ENCODE measurements around the gene RRP9.
"Not testable (repeated sequence)": the region's sequence is repeated elsewhere in the genome, so short reads cannot be mapped to it uniquely, and the experiment has no call there.

The RRP9 gene

GRCh38 chr3:51902361-51902760, 39.3 kb downstream of the RRP9 start:
- not testable (repeated sequence) for H3K27ac ChIP-seq (ENCODE audit: low read depth, low read length); H3K9ac ChIP-seq (ENCODE audit: low read depth in 1 of 2, low read length in 2 of 2); H3K9me3 ChIP-seq (ENCODE audit: control insufficient read depth in 1 of 2, low read length in 2 of 2); H3K4me3 ChIP-seq (ENCODE audit: low read depth in 1 of 2, low read length in 2 of 2); H3K27me3 ChIP-seq (ENCODE audit: control insufficient read depth in 1 of 2, insufficient read depth in 2 of 2, low read length in 2 of 2); H3K4me1 ChIP-seq (ENCODE audit: control insufficient read depth in 1 of 2, insufficient read depth in 2 of 2, low read length in 2 of 2); H3K36me3 ChIP-seq (ENCODE audit: control insufficient read depth in 1 of 2, insufficient read depth in 2 of 2, low read length in 2 of 2)

GRCh38 chr3:51900043-51900442, 41.7 kb downstream of the RRP9 start:
- H3K27ac ChIP-seq (ENCODE audit: low read depth, low read length); H3K4me3 ChIP-seq (ENCODE audit: low read depth in 1 of 2, low read length in 2 of 2); H3K27me3 ChIP-seq (ENCODE audit: control insufficient read depth in 1 of 2, insufficient read depth in 2 of 2, low read length in 2 of 2); H3K36me3 ChIP-seq (ENCODE audit: control insufficient read depth in 1 of 2, insufficient read depth in 2 of 2, low read length in 2 of 2); H3K4me1 ChIP-seq (ENCODE audit: control insufficient read depth in 1 of 2, insufficient read depth in 2 of 2, low read length in 2 of 2); H3K9me3 ChIP-seq (ENCODE audit: control insufficient read depth in 1 of 2, low read length in 2 of 2); H3K9ac ChIP-seq (ENCODE audit: low read depth in 1 of 2, low read length in 2 of 2): not testable (repeated sequence)

GRCh38 chr3:51897391-51897790, 44.3 kb downstream of the RRP9 start:
- H3K36me3 ChIP-seq (ENCODE audit: control insufficient read depth in 1 of 2, insufficient read depth in 2 of 2, low read length in 2 of 2): no peaks in the 10 kb centered on the region
- no peaks in the 10 kb centered on the region for H3K9me3 ChIP-seq (ENCODE audit: control insufficient read depth in 1 of 2, low read length in 2 of 2)
- no peak overlapping the region for H3K4me3 ChIP-seq (ENCODE audit: low read depth in 1 of 2, low read length in 2 of 2)
- no peaks in the 10 kb centered on the region for H3K4me1 ChIP-seq (ENCODE audit: control insufficient read depth in 1 of 2, insufficient read depth in 2 of 2, low read length in 2 of 2)
- H3K27me3 ChIP-seq (ENCODE audit: control insufficient read depth in 1 of 2, insufficient read depth in 2 of 2, low read length in 2 of 2): peaks cover 0 to 6% of the 10 kb centered on the region in 2 donors
- H3K9ac ChIP-seq (ENCODE audit: low read depth in 1 of 2, low read length in 2 of 2): no peak overlapping the region
- H3K27ac ChIP-seq (ENCODE audit: low read depth, low read length): no peak overlapping the region

- H3K27me3 ChIP-seq (ENCODE audit: control insufficient read depth in 1 of 2, insufficient read depth in 2 of 2, low read length in 2 of 2): peaks cover 4 to 10% of the 10 kb centered on the region in 2 donors
- H3K9ac ChIP-seq (ENCODE audit: low read depth in 1 of 2, low read length in 2 of 2): no peak overlapping the region
- H3K36me3 ChIP-seq (ENCODE audit: control insufficient read depth in 1 of 2, insufficient read depth in 2 of 2, low read length in 2 of 2): no peaks in the 10 kb centered on the region
- no peak overlapping the region for H3K27ac ChIP-seq (ENCODE audit: low read depth, low read length)
- no peak overlapping the region for H3K4me3 ChIP-seq (ENCODE audit: low read depth in 1 of 2, low read length in 2 of 2)
- no peaks in the 10 kb centered on the region for H3K4me1 ChIP-seq (ENCODE audit: control insufficient read depth in 1 of 2, insufficient read depth in 2 of 2, low read length in 2 of 2)
- no peaks in the 10 kb centered on the region for H3K9me3 ChIP-seq (ENCODE audit: control insufficient read depth in 1 of 2, low read length in 2 of 2)
These were observed 44.9 kb downstream of the RRP9 start for GRCh38 chr3:51896607-51897305.

- no peaks in the 10 kb centered on the region for H3K9me3 ChIP-seq (ENCODE audit: control insufficient read depth in 1 of 2, low read length in 2 of 2)
- H3K4me3 ChIP-seq (ENCODE audit: low read depth in 1 of 2, low read length in 2 of 2): no peak overlapping the region
- H3K9ac ChIP-seq (ENCODE audit: low read depth in 1 of 2, low read length in 2 of 2): no peak overlapping the region
- H3K4me1 ChIP-seq (ENCODE audit: control insufficient read depth in 1 of 2, insufficient read depth in 2 of 2, low read length in 2 of 2): no peaks in the 10 kb centered on the region
- no peak overlapping the region for H3K27ac ChIP-seq (ENCODE audit: low read depth, low read length)
- H3K36me3 ChIP-seq (ENCODE audit: control insufficient read depth in 1 of 2, insufficient read depth in 2 of 2, low read length in 2 of 2): no peaks in the 10 kb centered on the region
- H3K27me3 ChIP-seq (ENCODE audit: control insufficient read depth in 1 of 2, insufficient read depth in 2 of 2, low read length in 2 of 2): peaks cover 4 to 10% of the 10 kb centered on the region in 2 donors
These were observed 46.8 kb downstream of the RRP9 start for GRCh38 chr3:51894939-51895338.

GRCh38 chr3:51894391-51894790, 47.3 kb downstream of the RRP9 start:
- H3K4me1 ChIP-seq (ENCODE audit: control insufficient read depth in 1 of 2, insufficient read depth in 2 of 2, low read length in 2 of 2): no peaks in the 10 kb centered on the region
- peaks cover 4 to 10% of the 10 kb centered on the region in 2 donors for H3K27me3 ChIP-seq (ENCODE audit: control insufficient read depth in 1 of 2, insufficient read depth in 2 of 2, low read length in 2 of 2)
- H3K9me3 ChIP-seq (ENCODE audit: control insufficient read depth in 1 of 2, low read length in 2 of 2): no peaks in the 10 kb centered on the region
- no peak overlapping the region for H3K9ac ChIP-seq (ENCODE audit: low read depth in 1 of 2, low read length in 2 of 2)
- no peak overlapping the region for H3K4me3 ChIP-seq (ENCODE audit: low read depth in 1 of 2, low read length in 2 of 2)
- H3K36me3 ChIP-seq (ENCODE audit: control insufficient read depth in 1 of 2, insufficient read depth in 2 of 2, low read length in 2 of 2): no peaks in the 10 kb centered on the region
- H3K27ac ChIP-seq (ENCODE audit: low read depth, low read length): no peak overlapping the region

- Histone ChIP-seq H3K9ac (ENCODE audit: low read depth in 1 of 2, low read length in 2 of 2) (no peak overlapping the region), H3K27ac (ENCODE audit: low read depth, low read length) (no peak overlapping the region), H3K4me1 (ENCODE audit: control insufficient read depth in 1 of 2, insufficient read depth in 2 of 2, low read length in 2 of 2) (no peaks in the 10 kb centered on the region), H3K36me3 (ENCODE audit: control insufficient read depth in 1 of 2, insufficient read depth in 2 of 2, low read length in 2 of 2) (no peaks in the 10 kb centered on the region), H3K27me3 (ENCODE audit: control insufficient read depth in 1 of 2, insufficient read depth in 2 of 2, low read length in 2 of 2) (peaks cover 4% of the 10 kb centered on the region in 2 donors), H3K9me3 (ENCODE audit: control insufficient read depth in 1 of 2, low read length in 2 of 2) (no peaks in the 10 kb centered on the region), H3K4me3 (ENCODE audit: low read depth in 1 of 2, low read length in 2 of 2) (no peak overlapping the region)
These were observed 50.3 kb downstream of the RRP9 start for GRCh38 chr3:51891242-51892039.

GRCh38 chr3:51888463-51889105, 53.1 kb downstream of the RRP9 start:
- H3K9me3 ChIP-seq (ENCODE audit: control insufficient read depth in 1 of 2, low read length in 2 of 2): no peaks in the 10 kb centered on the region
- no peak overlapping the region for H3K4me3 ChIP-seq (ENCODE audit: low read depth in 1 of 2, low read length in 2 of 2)
- no peak overlapping the region for H3K27ac ChIP-seq (ENCODE audit: low read depth, low read length)
- H3K9ac ChIP-seq (ENCODE audit: low read depth in 1 of 2, low read length in 2 of 2): no peak overlapping the region
- H3K36me3 ChIP-seq (ENCODE audit: control insufficient read depth in 1 of 2, insufficient read depth in 2 of 2, low read length in 2 of 2): no peaks in the 10 kb centered on the region
- no peaks in the 10 kb centered on the region for H3K4me1 ChIP-seq (ENCODE audit: control insufficient read depth in 1 of 2, insufficient read depth in 2 of 2, low read length in 2 of 2)
- peaks cover 4% of the 10 kb centered on the region in 2 donors for H3K27me3 ChIP-seq (ENCODE audit: control insufficient read depth in 1 of 2, insufficient read depth in 2 of 2, low read length in 2 of 2)

- no peak overlapping the region for H3K27ac ChIP-seq (ENCODE audit: low read depth, low read length)
- H3K4me1 ChIP-seq (ENCODE audit: control insufficient read depth in 1 of 2, insufficient read depth in 2 of 2, low read length in 2 of 2): no peaks in the 10 kb centered on the region
- H3K9me3 ChIP-seq (ENCODE audit: control insufficient read depth in 1 of 2, low read length in 2 of 2): no peaks in the 10 kb centered on the region
- no peak overlapping the region for H3K9ac ChIP-seq (ENCODE audit: low read depth in 1 of 2, low read length in 2 of 2)
- no peaks in the 10 kb centered on the region for H3K36me3 ChIP-seq (ENCODE audit: control insufficient read depth in 1 of 2, insufficient read depth in 2 of 2, low read length in 2 of 2)
- H3K27me3 ChIP-seq (ENCODE audit: control insufficient read depth in 1 of 2, insufficient read depth in 2 of 2, low read length in 2 of 2): peaks cover 4% of the 10 kb centered on the region in 2 donors
- no peak overlapping the region for H3K4me3 ChIP-seq (ENCODE audit: low read depth in 1 of 2, low read length in 2 of 2)
These were observed 54.1 kb downstream of the RRP9 start for GRCh38 chr3:51887620-51888019.

GRCh38 chr3:51886447-51886846, 55.3 kb downstream of the RRP9 start:
- no peaks in the 10 kb centered on the region for H3K9me3 ChIP-seq (ENCODE audit: control insufficient read depth in 1 of 2, low read length in 2 of 2)
- no peaks in the 10 kb centered on the region for H3K4me1 ChIP-seq (ENCODE audit: control insufficient read depth in 1 of 2, insufficient read depth in 2 of 2, low read length in 2 of 2)
- no peak overlapping the region for H3K4me3 ChIP-seq (ENCODE audit: low read depth in 1 of 2, low read length in 2 of 2)
- no peaks in the 10 kb centered on the region for H3K27me3 ChIP-seq (ENCODE audit: control insufficient read depth in 1 of 2, insufficient read depth in 2 of 2, low read length in 2 of 2)
- no peak overlapping the region for H3K27ac ChIP-seq (ENCODE audit: low read depth, low read length)
- H3K36me3 ChIP-seq (ENCODE audit: control insufficient read depth in 1 of 2, insufficient read depth in 2 of 2, low read length in 2 of 2): no peaks in the 10 kb centered on the region
- no peak overlapping the region for H3K9ac ChIP-seq (ENCODE audit: low read depth in 1 of 2, low read length in 2 of 2)

Data from duodenal mucosa (tissue), 2 donors.